Left ventricle myocardium inferior (tissue), 1 donor: ENCODE data around the gene METTL2A. TPM values are rescaled to one million over a fixed set of nuclear protein-coding genes. Genes with fewer than 3 reads are reported as not detected.
"Not testable (repeated sequence)": the region's sequence is repeated elsewhere in the genome, so short reads cannot be mapped to it uniquely, and the experiment has no call there.

ENCODE experiments used
- DNase-seq: peaks from one replicate; pipeline ENCODE4 v3.0.0-alpha.2; 2020
- H3K27ac ChIP-seq: fragments of 200-600 bp; replicated peaks from 2 replicates; pipeline ENCODE4 v1.8.0; 2021
- H3K27me3 ChIP-seq: fragments of 200-600 bp; 2 replicates; pipeline ENCODE4 v1.8.0; 2021; ENCODE audit warnings: low read depth
- H3K36me3 ChIP-seq: fragments of 200-600 bp; 2 replicates; pipeline ENCODE4 v1.8.0; 2021
- H3K4me1 ChIP-seq: fragments of 200-600 bp; 2 replicates; pipeline ENCODE4 v1.8.0; 2021
- H3K4me3 ChIP-seq: fragments of 200-600 bp; 2 replicates; pipeline ENCODE4 v1.8.0; 2021; ENCODE audit warnings: mild to moderate bottlenecking, moderate library complexity
- H3K9me3 ChIP-seq: fragments of 200-600 bp; replicated peaks from 2 replicates; pipeline ENCODE4 v1.8.0; 2021
- CTCF ChIP-seq: fragments of 200-600 bp; IDR thresholded peaks from 2 replicates; pipeline ENCODE4 v1.8.0; 2021; ENCODE audit warnings: antibody characterized with exemption, mild to moderate bottlenecking, borderline replicate concordance
- intact Hi-C: fragments of 100-400 bp; cut with micrococcal nuclease; formaldehyde crosslinking; loops from one replicate; pipeline ENCODE4 v1.11.0; 2022
- total RNA-seq: library from RNA; stranded (reverse); fragmentation: NEBNext Ultra II Directional; extraction: Animal tissue kit (Norgen Biotek cat#: 25700); gene quantifications from one replicate; pipeline ENCODE4 v1.2.1, GENCODE V29; 2021
- donor health status: DM: no; HTN: yes; CAD: no; lungs with severe emphysema.

METTL2A gene
- total RNA-seq, 1 donor from 2014 or later = 14.9 TPM

DNA sequence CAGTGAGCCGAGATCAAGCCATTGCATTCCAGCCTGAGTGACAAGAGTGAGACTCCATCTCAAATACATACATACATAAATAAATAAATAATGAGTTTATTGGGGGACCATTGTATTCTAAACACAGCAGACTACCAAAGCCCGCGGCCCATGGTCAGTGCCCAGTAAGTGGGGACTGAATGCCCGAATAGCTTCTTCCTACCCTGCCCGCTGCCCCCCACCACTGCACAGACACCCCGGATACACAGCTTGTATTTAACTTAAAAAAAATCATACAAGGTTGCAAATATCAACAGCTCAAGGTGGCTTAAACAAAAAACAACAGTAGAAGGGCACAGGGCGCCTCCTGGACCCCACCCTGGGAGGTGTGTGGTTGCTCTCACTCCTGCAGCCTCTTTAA lies 32.3 kb downstream of the METTL2A start:
- Histone ChIP-seq H3K4me1 (no peaks in the 10 kb centered on the region), H3K9me3 (no peaks in the 10 kb centered on the region), H3K27ac (no peak overlapping the region), H3K36me3 (no peaks in the 10 kb centered on the region), H3K27me3 (no peaks in the 10 kb centered on the region), H3K4me3 (no peak overlapping the region)
- no peak for DNase-seq
- intact Hi-C loops = no loop called here
- TF ChIP-seq CTCF = no peak

DNA sequence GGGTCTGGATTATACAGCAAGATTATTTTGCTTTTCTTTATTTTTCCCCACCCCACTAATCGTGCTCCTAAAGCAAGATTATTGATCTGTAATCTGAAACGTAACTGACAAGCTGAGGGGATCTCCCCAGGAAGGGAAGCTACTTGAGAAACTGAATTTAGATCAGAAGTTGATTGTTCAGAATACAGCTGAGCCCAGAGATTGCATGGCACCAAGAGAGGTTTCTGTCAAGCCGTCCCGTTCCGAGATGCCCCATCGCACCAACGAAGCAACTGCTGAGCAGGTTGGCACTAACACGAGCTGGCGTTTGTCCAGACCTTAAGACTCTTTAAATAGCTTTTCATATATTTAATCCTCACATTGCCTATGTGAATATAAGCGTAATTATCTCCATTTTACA lies 34.8 kb downstream of the METTL2A start:
- H3K27ac ChIP-seq, H3K36me3 ChIP-seq, DNase-seq, H3K9me3 ChIP-seq, H3K4me1 ChIP-seq, intact Hi-C loops, H3K27me3 ChIP-seq, H3K4me3 ChIP-seq: not testable (repeated sequence)

GRCh38 chr17:62464422-62464821 lies 40.7 kb downstream of the METTL2A start:
- DNase-seq = not testable (repeated sequence)

GRCh38 chr17:62465271-62465670 lies 41.6 kb downstream of the METTL2A start:
- DNase-seq, H3K4me3 ChIP-seq, intact Hi-C loops, H3K4me1 ChIP-seq, H3K9me3 ChIP-seq, H3K27me3 ChIP-seq, H3K36me3 ChIP-seq, H3K27ac ChIP-seq: not testable (repeated sequence)

More at GRCh38 chr17:62464422-62464821, 40.7 kb downstream of the METTL2A start:
- H3K27me3 ChIP-seq, H3K9me3 ChIP-seq, H3K36me3 ChIP-seq, H3K27ac ChIP-seq, H3K4me1 ChIP-seq, intact Hi-C loops, H3K4me3 ChIP-seq: not testable (repeated sequence)

GRCh38 chr17:62470666-62471379 lies 47.1 kb downstream of the METTL2A start:
- peak; percentile 42 for DNase-seq
- H3K36me3 ChIP-seq, H3K27ac ChIP-seq, H3K9me3 ChIP-seq, H3K27me3 ChIP-seq, H3K4me1 ChIP-seq, intact Hi-C loops, H3K4me3 ChIP-seq: not testable (repeated sequence)

DNA sequence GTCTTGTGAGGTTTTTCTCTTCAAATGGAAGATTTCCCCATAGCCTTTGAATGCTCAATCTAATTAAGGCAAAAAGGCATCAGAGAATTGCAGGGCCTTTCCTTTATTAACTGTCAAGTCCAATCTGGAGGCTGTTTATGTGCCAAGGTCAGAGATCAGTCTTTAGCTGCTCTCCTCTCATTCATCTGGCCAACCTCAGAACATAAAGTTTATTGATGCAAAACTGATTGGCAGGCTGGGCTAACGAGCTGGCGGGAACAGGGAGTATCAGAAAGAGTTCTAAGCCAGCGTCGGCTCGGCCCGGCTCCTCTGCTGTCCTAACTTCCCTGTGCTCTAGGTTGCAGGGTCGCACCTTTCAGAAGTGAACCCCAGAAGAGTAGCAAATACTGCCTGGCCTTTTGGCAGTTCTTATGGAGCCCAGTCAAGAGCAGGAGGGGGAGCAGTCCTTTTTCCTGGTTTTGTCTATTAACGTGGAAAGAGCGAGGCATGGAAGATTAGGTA lies 47.7 kb downstream of the METTL2A start:
- H3K27ac ChIP-seq, H3K36me3 ChIP-seq, H3K27me3 ChIP-seq, H3K4me1 ChIP-seq, H3K9me3 ChIP-seq, DNase-seq, H3K4me3 ChIP-seq, intact Hi-C loops: not testable (repeated sequence)

- H3K9me3 ChIP-seq, H3K4me3 ChIP-seq, H3K27me3 ChIP-seq, DNase-seq, H3K36me3 ChIP-seq, H3K27ac ChIP-seq, intact Hi-C loops: not testable (repeated sequence)
- H3K4me1 ChIP-seq = peaks cover 16% of the 10 kb centered on the region
Measured at GRCh38 chr17:62473030-62473982, 49.6 kb downstream of the METTL2A start.

GRCh38 chr17:62477111-62477510 lies 53.4 kb downstream of the METTL2A start:
- H3K27me3 ChIP-seq, H3K9me3 ChIP-seq, intact Hi-C loops, DNase-seq, H3K36me3 ChIP-seq: not testable (repeated sequence)
- Histone ChIP-seq H3K27ac (peak overlapping the region; percentile 93), H3K4me3 (peak overlapping the region; percentile 83), H3K4me1 (peaks cover 34% of the 10 kb centered on the region)

GRCh38 chr17:62477718-62478408 lies 54.2 kb downstream of the METTL2A start:
- intact Hi-C loops, DNase-seq: not testable (repeated sequence)

More at GRCh38 chr17:62477718-62478408, 54.2 kb downstream of the METTL2A start:
- peaks cover 41% of the 10 kb centered on the region for H3K4me1 ChIP-seq
- not testable (repeated sequence) for H3K27me3 ChIP-seq, H3K9me3 ChIP-seq, H3K36me3 ChIP-seq
- H3K4me3 ChIP-seq = peak overlapping the region; percentile 83
- peak overlapping the region; percentile 93 for H3K27ac ChIP-seq
